ENCODE measurements around the gene HCN4.

GRCh38 chr15:73380661-73381060 lies 11.9 kb upstream of the HCN4 start:
- TF ChIP-seq CTCF (IDR thresholded peaks at IDR 0.05 in 8 of 11, conservative IDR thresholded peaks at IDR 0.05 in 3 of 11) (no peak), POLR2AphosphoS5 (IDR thresholded peaks at IDR 0.05) (no peak)

Data from spleen (tissue), 7 donors.